GM12878 (cell line): ENCODE measurements around the gene AURKA. TPM values are rescaled to one million over a fixed set of nuclear protein-coding genes. Genes with fewer than 3 reads are reported as not detected.

Experiments used
- ATAC-seq: fragments of 200-7000 bp; cut with Tn5 transposase; 3 replicates; pipeline ENCODE4 v1.9.1; 2020; ENCODE audit warnings: mild to moderate bottlenecking, moderate library complexity
- BruUV-seq: library from RNA; stranded (reverse); fragments of 400-500 nt; replicated peaks from 2 replicates; lab custom pipeline; 2021; lab: Mats Ljungman, UMichigan
- CTCF ChIA-PET: fragments of 300-600 bp; sonication (Branson Sonifier 250); formaldehyde crosslinking; extraction: SDS; loops from one replicate; lab custom pipeline; 2021; ENCODE audit warnings: inconsistent platforms; lab: Yijun Ruan, JAX
- POLR2A ChIA-PET: fragments of 350-600 bp; formaldehyde crosslinking; extraction: SDS; loops from one replicate; lab custom pipeline; 2021; ENCODE audit warnings: inconsistent platforms; lab: Charles Lee
- RAD21 ChIA-PET: fragments of 300-600 bp; sonication (Branson Sonifier 250); formaldehyde crosslinking; loops from one replicate; lab custom pipeline; 2023; ENCODE audit warnings: antibody characterized with exemption; ENCODE audit not compliant: unreplicated experiment; lab: Charles Lee
- SMC1A ChIA-PET: fragments of 300-600 bp; sonication (Branson Sonifier 250); formaldehyde crosslinking; loops from one replicate; lab custom pipeline; 2023; ENCODE audit not compliant: unreplicated experiment, uncharacterized antibody; lab: Charles Lee
- DNase-seq: peaks from one replicate; pipeline ENCODE4 v3.0.0-alpha.2; 2011; ENCODE audit warnings: low read depth, low spot score
- FAIRE-seq: peaks from 3 replicates; lab custom pipeline; 2011; peaks lifted over from hg19 to GRCh38; lab: Jason Lieb, UNC
- H2AFZ ChIP-seq: 2 replicates; pipeline ENCODE4 v1.6.0; 2011; ENCODE audit warnings: low read depth, low read length, control low read depth; ENCODE audit not compliant: control insufficient read depth
- H3K27ac ChIP-seq: 2 replicates; pipeline ENCODE4 v1.5.1; 2011; ENCODE audit warnings: control low read depth; ENCODE audit not compliant: control insufficient read depth, insufficient read depth
- H3K27me3 ChIP-seq, 2 experiments: replicated peaks in 1 of 2; 2 replicates each; pipeline versions ENCODE4 v1.6.0 to v1.6.1; 2011; ENCODE audit warnings: low read length in 1 of 2; ENCODE audit not compliant: control insufficient read depth in 2 of 2, insufficient read depth in 2 of 2
- H3K36me3 ChIP-seq, 2 experiments: 2 replicates each; pipeline ENCODE4 v1.5.1; 2011; ENCODE audit warnings: low read length in 1 of 2; ENCODE audit not compliant: control insufficient read depth in 2 of 2, insufficient read depth in 2 of 2
- H3K4me1 ChIP-seq: 2 replicates; pipeline ENCODE4 v1.6.1; 2011; ENCODE audit warnings: mild to moderate bottlenecking, low read length, moderate library complexity, mixed read lengths; ENCODE audit not compliant: control insufficient read depth, insufficient read depth
- H3K4me2 ChIP-seq: 2 replicates; pipeline ENCODE4 v1.6.0; 2011; ENCODE audit warnings: control low read depth; ENCODE audit not compliant: control insufficient read depth, insufficient read depth
- H3K4me3 ChIP-seq: fragments of 200-600 bp; sonication (generic); 2 replicates; pipeline ENCODE4 v1.5.1; 2016
- H3K79me2 ChIP-seq: 2 replicates; pipeline ENCODE4 v1.6.0; 2011; ENCODE audit warnings: low read length; ENCODE audit not compliant: control insufficient read depth, insufficient read depth
- H3K9ac ChIP-seq: 2 replicates; pipeline ENCODE4 v1.8.0; 2011; ENCODE audit warnings: low read length, control low read depth, mixed read lengths; ENCODE audit not compliant: control insufficient read depth, insufficient read depth
- H3K9me3 ChIP-seq: replicated peaks from 3 replicates; pipeline ENCODE4 v1.5.1; 2011; ENCODE audit warnings: mild to moderate bottlenecking, low read length; ENCODE audit not compliant: control insufficient read depth, insufficient read depth
- H4K20me1 ChIP-seq: 2 replicates; pipeline ENCODE4 v1.6.0; 2011; ENCODE audit not compliant: control insufficient read depth, insufficient read depth
- ATF2 ChIP-seq: IDR thresholded peaks from 2 replicates; pipeline ENCODE4 v1.6.1; 2012; ENCODE audit warnings: low read length, inconsistent platforms
- HDGF ChIP-seq: fragments of 450-650 bp; IDR thresholded peaks from 2 replicates; pipeline ENCODE4 v1.6.1; 2016; ENCODE audit warnings: antibody characterized with exemption
- IRF5 ChIP-seq: fragments of 450-650 bp; IDR thresholded peaks from 2 replicates; pipeline ENCODE4 v1.6.1; 2017; ENCODE audit warnings: borderline replicate concordance
- MTA2 ChIP-seq: fragments of 450-650 bp; IDR thresholded peaks from 2 replicates; pipeline ENCODE4 v1.6.1; 2016; ENCODE audit warnings: low read depth, mild to moderate bottlenecking, moderate library complexity
- PML ChIP-seq: IDR thresholded peaks from 2 replicates; pipeline ENCODE4 v1.6.1; 2012; ENCODE audit warnings: low read length, inconsistent platforms
- WGBS: methylation state at CpG from one replicate; pipeline ENCODE4 v1.1.6; 2016; ENCODE audit warnings: low lambda C conversion rate; ENCODE audit not compliant: insufficient replicate concordance, insufficient coverage; ENCODE audit errors: missing lambda C conversion rate; 5-methylcytosine and 5-hydroxymethylcytosine counted together
- in situ Hi-C: fragments of 300-500 bp; cut with MboI; formaldehyde crosslinking; loops from 9 replicates; pipeline ENCODE4 v1.14.3; 2018; ENCODE audit warnings: mixed read lengths
- intact Hi-C: fragments of 100-400 bp; cut with micrococcal nuclease; formaldehyde crosslinking; loops from one replicate; pipeline ENCODE4 v1.14.2; 2022; ENCODE audit not compliant: unreplicated experiment
- polyA plus RNA-seq, 11 experiments: library from polyadenylated mRNA; depleted of rRNA in 4 of 11; unstranded in 6 of 11; stranded (reverse) in 5 of 11; fragments of >200 nt; fragmentation: Nextera tagmentation in 4 of 11; fragmentation: Illumina TruSeq in 1 of 11; extraction: Ambion mirVana in 4 of 11; extraction: Trizol in 1 of 11; gene quantifications; 1 replicate in 1 of 11; 2 replicates in 10 of 11; pipeline versions ENCODE4 v1.2.1 to v1.2.3, GENCODE V29; 2011 to 2016; ENCODE audit warnings: inconsistent platforms in 2 of 11, missing spikeins in 2 of 11, low read depth in 1 of 11
- total RNA-seq, 4 experiments: library from RNA; depleted of rRNA in 3 of 4; stranded (reverse); fragments of >200 nt in 3 of 4; fragmentation: Illumina TruSeq in 1 of 4; extraction: Trizol in 1 of 4; gene quantifications; 2 replicates each; pipeline versions ENCODE4 v1.2.1 to v1.2.3, GENCODE V29; 2013 to 2021

The AURKA gene
- total and polyA plus RNA-seq, 10 of the 15 experiments (the other 5 are each of a cell fraction or from before 2014, with no cell fraction given): 57.3 to 122 (median 73.4) TPM

- H2AFZ ChIP-seq: no peak overlapping the region
- no peak overlapping the region for H3K27ac ChIP-seq
- peaks cover 3% of the 10 kb centered on the region; the same call in 1 of the 2 replicates for H3K4me1 ChIP-seq
- TF ChIP-seq HDGF (no peak), PML (no peak), ATF2 (no peak), MTA2 (no peak), IRF5 (no peak)
- TF ChIP-seq, all 136 proteins: peak for 0
- intact Hi-C loops (no loop called here), in situ Hi-C loops (no loop called here)
- no peaks in the 10 kb centered on the region for H3K9me3 ChIP-seq
- ATAC-seq (no peak), DNase-seq (no peak), FAIRE-seq (no peak)
- H3K27me3 ChIP-seq: no peaks in the 10 kb centered on the region
- peaks cover 46% of the 10 kb centered on the region for H3K79me2 ChIP-seq
- CTCF ChIA-PET: interaction anchor here (1.0 to 2.1 kb wide), 7 partner anchors 10 to 155 kb away, joined by 3 to 12 read pairs (median 4); partner anchors contain the start of gene CASS4
- RAD21 ChIA-PET: interaction anchor here (0.5 to 1.0 kb wide), 4 partner anchors 17 to 1628 kb away, joined by 3 to 4 read pairs (median 4); partner anchors contain the start of gene CASS4
- 88% methylated on average over 4 of the region's 4 CpGs for WGBS
- no peak overlapping the region for H3K9ac ChIP-seq
- no peak overlapping the region; the same call in 1 of the 2 replicates for H3K4me2 ChIP-seq
- SMC1A ChIA-PET: interaction anchor here (0.8 to 3.8 kb wide), 8 partner anchors 9 to 155 kb away, joined by 3 to 14 read pairs (median 4); partner anchors contain the start of gene RTF2
- POLR2A ChIA-PET: interaction anchor here (0.7 kb wide), 1 partner anchor 58 kb away, joined by 3 read pairs; no protein-coding TSS in a partner anchor
- H3K4me3 ChIP-seq: no peak overlapping the region
- H4K20me1 ChIP-seq: no peaks in the 10 kb centered on the region
- peaks cover 9 to 20% of the 10 kb centered on the region in 2 experiments for H3K36me3 ChIP-seq
- no TSS peak for BruUV-seq
Measured at GRCh38 chr20:56395166-56395565, 3.2 kb upstream of the AURKA start.
